ENCODE results near the gene CCSER2.
"Not testable (repeated sequence)": the region's sequence is repeated elsewhere in the genome, so short reads cannot be mapped to it uniquely, and the experiment has no call there.

Gene CCSER2

GRCh38 chr10:84328418-84329195, at the start of gene CCSER2:
Gene CCSER2, plus strand, starts transcription at chr10:84328589. Its CDS starts 42,464 bp downstream, at chr10:84371053.
- DNase-seq (ENCODE audit: low read depth) = no peak
- no peak for TF ChIP-seq CTCF (conservative IDR thresholded peaks at IDR 0.05; ENCODE audit: low read depth, low read length)
- peak within 1 kb of the TSS; percentile 64 for H3K4me3 ChIP-seq (ENCODE audit: low read length)

GRCh38 chr10:84279876-84280475, 48.4 kb upstream of the CCSER2 start:
- not testable (repeated sequence) for DNase-seq (ENCODE audit: low read depth); H3K4me3 ChIP-seq (ENCODE audit: low read length)

- H3K4me3 ChIP-seq (ENCODE audit: low read length) = no peak overlapping the region
- TF ChIP-seq CTCF (conservative IDR thresholded peaks at IDR 0.05; ENCODE audit: low read depth, low read length) = no peak
- no peak for DNase-seq (ENCODE audit: low read depth)
Observed at GRCh38 chr10:84286695-84287094, 41.7 kb upstream of the CCSER2 start.

GRCh38 chr10:84288151-84288550, 40.2 kb upstream of the CCSER2 start:
- no peak for TF ChIP-seq CTCF (conservative IDR thresholded peaks at IDR 0.05; ENCODE audit: low read depth, low read length)
- H3K4me3 ChIP-seq (ENCODE audit: low read length) = no peak overlapping the region
- no peak for DNase-seq (ENCODE audit: low read depth)

GRCh38 chr10:84289521-84290200, 38.7 kb upstream of the CCSER2 start:
- DNase-seq (ENCODE audit: low read depth) = no peak
- H3K4me3 ChIP-seq (ENCODE audit: low read length) = no peak overlapping the region
- TF ChIP-seq CTCF (conservative IDR thresholded peaks at IDR 0.05; ENCODE audit: low read depth, low read length) = no peak

GRCh38 chr10:84290235-84290634, 38.2 kb upstream of the CCSER2 start:
- H3K4me3 ChIP-seq (ENCODE audit: low read length) = no peak overlapping the region
- DNase-seq (ENCODE audit: low read depth) = no peak
- no peak for TF ChIP-seq CTCF (conservative IDR thresholded peaks at IDR 0.05; ENCODE audit: low read depth, low read length)

- no peak for TF ChIP-seq CTCF (conservative IDR thresholded peaks at IDR 0.05; ENCODE audit: low read depth, low read length)
- DNase-seq (ENCODE audit: low read depth) = no peak
- no peak overlapping the region for H3K4me3 ChIP-seq (ENCODE audit: low read length)
Observed at GRCh38 chr10:84291384-84291783, 37.0 kb upstream of the CCSER2 start.
